ENCODE measurements around the gene PTPN14. TPM values are rescaled to one million over a fixed set of nuclear protein-coding genes. Genes with fewer than 3 reads are reported as not detected.

The PTPN14 gene
- polyA plus RNA-seq, 1 experiment = 34.2 TPM

- H3K9me3 ChIP-seq (ENCODE audit: control insufficient read depth, insufficient read depth, low read length) = no peaks in the 10 kb centered on the region
- H3K4me3 ChIP-seq (ENCODE audit: low read depth, low read length) = no peak overlapping the region
- no peaks in the 10 kb centered on the region for H3K27me3 ChIP-seq (ENCODE audit: control insufficient read depth, insufficient read depth, low read length)
- H3K27ac ChIP-seq (ENCODE audit: low read depth, low read length) = no peak overlapping the region
- no peak for DNase-seq (ENCODE audit: low read depth, low spot score)
- POLR2A ChIA-PET = no interaction called here
- TF ChIP-seq CTCF (IDR thresholded peaks at IDR 0.05; ENCODE audit: low read depth, low read length) = no peak
- CTCF ChIA-PET = no interaction called here
Observed at GRCh38 chr1:214449371-214449770, 102.0 kb downstream of the PTPN14 start.

GRCh38 chr1:214448536-214448935, 102.9 kb downstream of the PTPN14 start:
- no peaks in the 10 kb centered on the region for H3K27me3 ChIP-seq (ENCODE audit: control insufficient read depth, insufficient read depth, low read length)
- H3K27ac ChIP-seq (ENCODE audit: low read depth, low read length) = no peak overlapping the region
- CTCF ChIA-PET = no interaction called here
- TF ChIP-seq CTCF (IDR thresholded peaks at IDR 0.05; ENCODE audit: low read depth, low read length) = no peak
- no peak overlapping the region for H3K4me3 ChIP-seq (ENCODE audit: low read depth, low read length)
- no peak for DNase-seq (ENCODE audit: low read depth, low spot score)
- no peaks in the 10 kb centered on the region for H3K9me3 ChIP-seq (ENCODE audit: control insufficient read depth, insufficient read depth, low read length)
- POLR2A ChIA-PET = interaction anchor here (0.7 kb wide), 1 partner anchor 116 kb away, joined by 3 read pairs; no protein-coding TSS in a partner anchor

- H3K4me3 ChIP-seq (ENCODE audit: low read depth, low read length) = no peak overlapping the region; the same call in 1 of the 2 replicates
- no peaks in the 10 kb centered on the region for H3K27me3 ChIP-seq (ENCODE audit: control insufficient read depth, insufficient read depth, low read length)
Observed at GRCh38 chr1:214447557-214447871, 103.9 kb downstream of the PTPN14 start.

GRCh38 chr1:214446772-214447556, 104.4 kb downstream of the PTPN14 start:
- H3K9me3 ChIP-seq (ENCODE audit: control insufficient read depth, insufficient read depth, low read length) = no peaks in the 10 kb centered on the region
- no peaks in the 10 kb centered on the region for H3K27me3 ChIP-seq (ENCODE audit: control insufficient read depth, insufficient read depth, low read length)
- H3K27ac ChIP-seq (ENCODE audit: low read depth, low read length) = peak overlapping the region; percentile 85
- ChIA-PET CTCF (no interaction called here), POLR2A (interaction anchor here (0.6 to 1.2 kb wide), 3 partner anchors 11 to 19 kb away, joined by 3 to 6 read pairs (median 3); no protein-coding TSS in a partner anchor)
- TF ChIP-seq CTCF (IDR thresholded peaks at IDR 0.05; ENCODE audit: low read depth, low read length) = no peak
- H3K4me3 ChIP-seq (ENCODE audit: low read depth, low read length) = peak overlapping the region; percentile 26
- peak; percentile 71 for DNase-seq (ENCODE audit: low read depth, low spot score)

More at GRCh38 chr1:214447557-214447871, 103.9 kb downstream of the PTPN14 start:
- CTCF ChIA-PET = no interaction called here
- TF ChIP-seq CTCF (IDR thresholded peaks at IDR 0.05; ENCODE audit: low read depth, low read length) = no peak
- POLR2A ChIA-PET = interaction anchor here (1.0 to 1.2 kb wide), 2 partner anchors 11 to 20 kb away, joined by 3 read pairs; no protein-coding TSS in a partner anchor
- DNase-seq (ENCODE audit: low read depth, low spot score) = no peak
- Histone ChIP-seq H3K27ac (ENCODE audit: low read depth, low read length) (peak overlapping the region; percentile 85), H3K9me3 (ENCODE audit: control insufficient read depth, insufficient read depth, low read length) (no peaks in the 10 kb centered on the region)

GRCh38 chr1:214445831-214446614, 105.4 kb downstream of the PTPN14 start:
- no peaks in the 10 kb centered on the region for H3K9me3 ChIP-seq (ENCODE audit: control insufficient read depth, insufficient read depth, low read length)
- peak overlapping the region; percentile 75 for H3K27ac ChIP-seq (ENCODE audit: low read depth, low read length)
- ChIA-PET POLR2A (interaction anchor here (0.6 to 1.2 kb wide), 2 partner anchors 12 to 19 kb away, joined by 3 to 6 read pairs; no protein-coding TSS in a partner anchor), CTCF (no interaction called here)
- no peak for TF ChIP-seq CTCF (IDR thresholded peaks at IDR 0.05; ENCODE audit: low read depth, low read length)
- H3K4me3 ChIP-seq (ENCODE audit: low read depth, low read length) = no peak overlapping the region
- H3K27me3 ChIP-seq (ENCODE audit: control insufficient read depth, insufficient read depth, low read length) = no peaks in the 10 kb centered on the region
- DNase-seq (ENCODE audit: low read depth, low spot score) = peak; percentile 84

Measured in AG04450 (cell line).